ENCODE data around the gene PKIB. TPM values are rescaled to one million over a fixed set of nuclear protein-coding genes. Genes with fewer than 3 reads are reported as not detected.
"Not testable (repeated sequence)": the region's sequence is repeated elsewhere in the genome, so short reads cannot be mapped to it uniquely, and the experiment has no call there.

PKIB gene
- total RNA-seq, 2 experiments from 2014 or later: 0.69 to 0.90 TPM

GRCh38 chr6:122640366-122640765, 30.2 kb downstream of the PKIB start:
- Mint-ChIP-seq H3K9me3 (no peaks in the 10 kb centered on the region), H3K36me3 (ENCODE audit: low read depth) (no peaks in the 10 kb centered on the region), H3K27ac (no peak overlapping the region), H3K27me3 (no peaks in the 10 kb centered on the region), H3K4me3 (no peak overlapping the region), H3K4me1 (ENCODE audit: low read depth) (no peaks in the 10 kb centered on the region)
- ATAC-seq (no peak), DNase-seq (no peak)
- intact Hi-C loops (cut with micrococcal nuclease): no loop called here
- POLR2A ChIA-PET: no interaction called here
- CTCF ChIA-PET: no interaction called here
- TF ChIP-seq, protein P1, sequence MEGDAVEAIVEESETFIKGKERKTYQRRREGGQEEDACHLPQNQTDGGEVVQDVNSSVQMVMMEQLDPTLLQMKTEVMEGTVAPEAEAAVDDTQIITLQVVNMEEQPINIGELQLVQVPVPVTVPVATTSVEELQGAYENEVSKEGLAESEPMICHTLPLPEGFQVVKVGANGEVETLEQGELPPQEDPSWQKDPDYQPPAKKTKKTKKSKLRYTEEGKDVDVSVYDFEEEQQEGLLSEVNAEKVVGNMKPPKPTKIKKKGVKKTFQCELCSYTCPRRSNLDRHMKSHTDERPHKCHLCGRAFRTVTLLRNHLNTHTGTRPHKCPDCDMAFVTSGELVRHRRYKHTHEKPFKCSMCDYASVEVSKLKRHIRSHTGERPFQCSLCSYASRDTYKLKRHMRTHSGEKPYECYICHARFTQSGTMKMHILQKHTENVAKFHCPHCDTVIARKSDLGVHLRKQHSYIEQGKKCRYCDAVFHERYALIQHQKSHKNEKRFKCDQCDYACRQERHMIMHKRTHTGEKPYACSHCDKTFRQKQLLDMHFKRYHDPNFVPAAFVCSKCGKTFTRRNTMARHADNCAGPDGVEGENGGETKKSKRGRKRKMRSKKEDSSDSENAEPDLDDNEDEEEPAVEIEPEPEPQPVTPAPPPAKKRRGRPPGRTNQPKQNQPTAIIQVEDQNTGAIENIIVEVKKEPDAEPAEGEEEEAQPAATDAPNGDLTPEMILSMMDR (IDR thresholded peaks at IDR 0.05): no peak

DNA sequence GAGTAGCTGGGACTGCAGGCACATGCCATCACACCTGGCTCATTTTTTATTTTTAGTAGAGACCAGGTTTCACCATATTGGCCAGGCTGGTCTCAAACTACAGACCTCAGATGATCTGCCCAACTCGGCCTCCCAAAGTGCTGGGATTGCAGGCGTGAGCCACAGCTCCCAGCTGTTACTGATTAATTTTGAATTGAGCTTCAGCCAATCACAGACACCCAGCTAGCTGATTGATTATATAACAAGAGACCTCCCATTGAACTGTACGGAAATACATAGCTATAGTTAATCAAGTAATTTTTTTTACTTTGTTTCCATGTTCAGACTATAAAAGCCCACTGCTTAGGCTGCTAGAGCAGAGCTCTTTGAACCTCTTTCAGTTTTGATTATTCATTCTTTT, 31.6 kb downstream of the PKIB start:
- H3K4me3 Mint-ChIP-seq: no peak overlapping the region
- H3K9me3 Mint-ChIP-seq: no peaks in the 10 kb centered on the region
- CTCF ChIA-PET: no interaction called here
- POLR2A ChIA-PET: no interaction called here
- TF ChIP-seq, protein P1 (IDR thresholded peaks at IDR 0.05): no peak
- H3K27me3 Mint-ChIP-seq: peaks cover 3% of the 10 kb centered on the region
- ATAC-seq (no peak), DNase-seq (no peak)
- no peaks in the 10 kb centered on the region for H3K36me3 Mint-ChIP-seq (ENCODE audit: low read depth)
- intact Hi-C loops (cut with micrococcal nuclease): no loop called here
- H3K27ac Mint-ChIP-seq: no peak overlapping the region
- no peaks in the 10 kb centered on the region for H3K4me1 Mint-ChIP-seq (ENCODE audit: low read depth)

GRCh38 chr6:122642604-122643003, 32.4 kb downstream of the PKIB start:
- H3K27me3 Mint-ChIP-seq; H3K27ac Mint-ChIP-seq; ATAC-seq; intact Hi-C loops (cut with micrococcal nuclease); H3K4me3 Mint-ChIP-seq; CTCF ChIA-PET; DNase-seq; H3K4me1 Mint-ChIP-seq (ENCODE audit: low read depth); H3K36me3 Mint-ChIP-seq (ENCODE audit: low read depth); POLR2A ChIA-PET; H3K9me3 Mint-ChIP-seq: not testable (repeated sequence)

GRCh38 chr6:122645256-122645655, 35.1 kb downstream of the PKIB start:
- H3K4me3 Mint-ChIP-seq: no peak overlapping the region
- H3K9me3 Mint-ChIP-seq: no peaks in the 10 kb centered on the region
- TF ChIP-seq, protein P1 (IDR thresholded peaks at IDR 0.05): no peak
- no peak for ATAC-seq
- no peaks in the 10 kb centered on the region for H3K4me1 Mint-ChIP-seq (ENCODE audit: low read depth)
- CTCF ChIA-PET: no interaction called here
- intact Hi-C loops (cut with micrococcal nuclease): no loop called here
- peaks cover 3% of the 10 kb centered on the region for H3K27me3 Mint-ChIP-seq
- POLR2A ChIA-PET: no interaction called here
- DNase-seq: no peak
- H3K36me3 Mint-ChIP-seq (ENCODE audit: low read depth): no peaks in the 10 kb centered on the region
- H3K27ac Mint-ChIP-seq: no peak overlapping the region

GRCh38 chr6:122647765-122648164, 37.6 kb downstream of the PKIB start:
- Mint-ChIP-seq H3K27ac (no peak overlapping the region), H3K36me3 (ENCODE audit: low read depth) (no peaks in the 10 kb centered on the region), H3K4me3 (no peak overlapping the region), H3K27me3 (peaks cover 3% of the 10 kb centered on the region), H3K4me1 (ENCODE audit: low read depth) (no peaks in the 10 kb centered on the region), H3K9me3 (no peaks in the 10 kb centered on the region)
- no peak for DNase-seq
- TF ChIP-seq, protein P1 (IDR thresholded peaks at IDR 0.05): no peak
- no peak for ATAC-seq
- CTCF ChIA-PET: no interaction called here
- intact Hi-C loops (cut with micrococcal nuclease): no loop called here
- POLR2A ChIA-PET: interaction anchor here (0.6 kb wide), 1 partner anchor 34 kb away, joined by 3 read pairs; no protein-coding TSS in a partner anchor

DNA sequence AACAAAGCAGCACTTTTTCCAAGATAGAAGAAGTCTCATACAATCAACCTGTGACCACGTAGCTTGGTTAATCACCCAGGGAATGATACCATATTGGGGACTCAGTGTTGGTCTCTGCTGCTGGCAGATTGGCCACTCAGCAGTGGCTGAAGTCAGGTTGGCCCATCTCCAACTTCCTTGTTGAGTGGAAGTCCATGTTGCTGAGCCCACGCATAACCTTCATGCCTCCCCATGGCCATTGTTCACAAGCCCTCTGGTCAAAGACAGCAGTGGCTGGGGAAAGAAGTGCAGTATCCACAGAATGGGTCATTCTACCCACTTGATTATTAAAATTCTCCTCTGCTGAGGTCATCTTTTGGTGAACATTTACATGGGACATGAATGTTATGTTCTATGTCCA, 38.5 kb downstream of the PKIB start:
- Mint-ChIP-seq H3K27ac (no peak overlapping the region), H3K4me1 (ENCODE audit: low read depth) (no peaks in the 10 kb centered on the region), H3K27me3 (peaks cover 3% of the 10 kb centered on the region), H3K36me3 (ENCODE audit: low read depth) (no peaks in the 10 kb centered on the region), H3K4me3 (no peak overlapping the region), H3K9me3 (no peaks in the 10 kb centered on the region)
- no peak for DNase-seq
- ChIA-PET CTCF (no interaction called here), POLR2A (no interaction called here)
- TF ChIP-seq, protein P1 (IDR thresholded peaks at IDR 0.05): no peak
- no peak for ATAC-seq
- intact Hi-C loops (cut with micrococcal nuclease): no loop called here

Data from activated CD8-positive, alpha-beta T cell treated with anti-CD3 and anti-CD28 coated beads for 36 hours (primary cell).